ENCODE measurements around the gene SPG21.

Gene SPG21

DNA sequence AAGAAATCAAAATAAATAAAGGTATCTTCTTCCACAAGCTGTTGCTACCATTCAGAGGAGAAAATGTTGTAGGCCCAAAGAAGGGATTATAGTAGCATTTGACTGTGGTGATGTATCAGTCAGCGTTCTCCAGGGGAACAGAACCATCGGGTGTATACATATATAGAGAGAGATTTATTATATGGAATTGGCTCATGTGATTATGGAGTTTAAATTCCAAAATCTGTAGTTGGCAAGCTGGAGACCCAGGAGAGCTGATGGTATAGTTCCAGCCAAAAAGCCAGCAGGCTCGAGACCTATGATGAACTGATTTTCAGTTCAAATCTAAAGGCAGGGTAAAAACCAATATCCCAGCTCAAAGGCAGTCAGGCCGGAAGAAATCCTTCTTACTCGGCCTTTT, 7.4 kb upstream of the SPG21 start:
- in situ Hi-C loops (cut with MboI; ENCODE audit: low sequenced_read_pairs): no loop called here

DNA sequence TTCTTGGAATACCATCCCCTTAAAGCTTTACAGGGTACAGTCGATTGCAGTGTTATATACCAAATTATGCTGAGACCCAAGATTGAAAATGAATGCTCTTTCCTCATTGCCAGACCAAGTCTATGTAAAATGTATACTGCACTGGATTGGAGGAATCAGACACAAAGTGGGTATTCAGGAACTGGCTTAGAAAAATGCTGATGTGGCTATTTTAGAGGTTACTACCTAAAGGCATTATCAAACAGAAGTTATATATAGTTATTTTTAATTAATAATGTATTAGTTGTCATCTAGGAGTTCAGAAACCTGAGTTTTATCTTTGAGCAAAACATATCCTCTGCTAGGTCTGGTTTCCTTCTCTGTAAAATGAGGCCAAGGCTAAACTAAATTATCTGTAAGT, 3.6 kb upstream of the SPG21 start:
- in situ Hi-C loops (cut with MboI; ENCODE audit: low sequenced_read_pairs): no loop called here

DNA sequence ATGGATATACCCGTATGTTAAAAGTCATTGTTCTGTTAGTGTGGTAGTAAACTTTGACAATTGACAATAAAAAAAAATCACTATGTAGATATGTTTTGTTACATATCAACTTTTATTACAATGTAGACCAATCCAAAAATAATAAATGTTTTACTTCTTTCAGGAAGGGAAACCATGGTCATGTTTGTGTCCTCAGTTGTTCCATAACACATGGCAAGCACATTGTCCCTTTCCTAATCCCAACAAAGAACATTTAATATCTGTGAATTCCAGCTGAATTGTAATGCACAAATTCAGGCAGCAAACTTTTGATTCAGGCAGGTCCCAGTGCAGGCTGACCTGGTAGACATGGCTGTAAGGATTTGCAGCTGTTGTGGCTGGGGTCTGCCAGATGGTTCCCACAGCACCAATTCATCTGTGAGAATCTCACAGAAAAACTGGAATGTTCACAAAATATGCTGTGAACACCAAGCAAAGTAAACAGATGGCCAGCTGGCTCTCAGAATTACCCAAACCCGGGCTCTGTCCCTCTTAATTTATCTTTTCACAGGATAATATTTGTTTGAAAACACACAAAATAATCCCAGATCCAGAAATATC, 1.9 kb upstream of the SPG21 start:
- in situ Hi-C loops (cut with MboI; ENCODE audit: low sequenced_read_pairs): no loop called here

GRCh38 chr15:64990168-64990470, 405 bp upstream of the SPG21 start:
- in situ Hi-C loops (cut with MboI; ENCODE audit: low sequenced_read_pairs): no loop called here

GRCh38 chr15:64987136-64987535, 2.6 kb downstream of the SPG21 start:
- in situ Hi-C loops (cut with MboI; ENCODE audit: low sequenced_read_pairs): no loop called here

DNA sequence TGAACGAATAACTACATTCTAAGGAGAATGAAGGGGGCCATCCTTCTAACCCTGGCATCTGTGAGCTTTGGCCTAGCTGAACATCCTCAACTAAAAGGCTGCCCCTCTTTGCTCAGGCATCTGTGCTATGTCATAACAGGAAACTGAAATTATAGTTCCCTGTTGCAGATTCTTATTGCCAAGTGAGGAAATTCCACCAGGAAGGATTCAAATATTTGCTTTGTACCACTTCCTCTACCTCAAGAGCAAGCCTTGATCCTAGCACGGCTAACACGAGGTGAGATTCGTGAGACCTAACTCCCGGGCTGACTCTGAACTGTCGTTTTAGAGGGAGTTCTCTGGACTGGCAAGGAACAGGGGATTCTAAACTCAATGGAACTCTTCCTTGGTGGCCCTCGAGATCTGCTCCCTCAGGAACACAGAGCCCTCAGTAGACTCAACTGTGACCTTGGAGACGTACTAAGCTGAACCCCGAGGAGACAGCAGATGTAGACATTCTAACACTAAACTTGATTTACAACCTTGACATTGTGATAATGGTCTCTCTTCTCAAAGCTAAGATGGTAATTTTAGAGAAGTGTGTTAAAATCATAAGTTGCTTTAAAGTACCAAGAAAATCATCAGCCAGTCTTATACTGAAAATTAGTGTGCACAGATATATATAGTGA, 4.2 kb downstream of the SPG21 start:
- in situ Hi-C loops (cut with MboI; ENCODE audit: low sequenced_read_pairs): no loop called here

DNA sequence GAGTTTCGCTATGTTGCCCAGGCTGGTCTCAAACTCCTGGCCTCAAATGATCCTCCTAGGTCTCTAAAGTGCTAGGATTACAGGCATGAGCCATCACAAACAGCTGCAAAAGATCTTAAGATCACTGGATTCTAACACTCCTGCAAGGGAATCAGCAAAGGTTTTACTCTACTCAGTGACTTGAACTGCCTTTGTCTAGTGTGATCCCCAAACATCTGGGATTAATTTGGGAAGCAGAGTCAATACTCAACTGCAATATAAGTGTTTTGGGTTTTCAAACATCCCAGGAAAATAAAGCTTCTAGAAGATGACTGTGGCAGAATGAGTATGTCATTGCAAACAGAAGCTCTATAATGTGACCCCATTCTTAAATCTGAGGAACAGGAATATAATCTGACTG, 7.2 kb downstream of the SPG21 start:
- in situ Hi-C loops (cut with MboI; ENCODE audit: low sequenced_read_pairs): no loop called here

DNA sequence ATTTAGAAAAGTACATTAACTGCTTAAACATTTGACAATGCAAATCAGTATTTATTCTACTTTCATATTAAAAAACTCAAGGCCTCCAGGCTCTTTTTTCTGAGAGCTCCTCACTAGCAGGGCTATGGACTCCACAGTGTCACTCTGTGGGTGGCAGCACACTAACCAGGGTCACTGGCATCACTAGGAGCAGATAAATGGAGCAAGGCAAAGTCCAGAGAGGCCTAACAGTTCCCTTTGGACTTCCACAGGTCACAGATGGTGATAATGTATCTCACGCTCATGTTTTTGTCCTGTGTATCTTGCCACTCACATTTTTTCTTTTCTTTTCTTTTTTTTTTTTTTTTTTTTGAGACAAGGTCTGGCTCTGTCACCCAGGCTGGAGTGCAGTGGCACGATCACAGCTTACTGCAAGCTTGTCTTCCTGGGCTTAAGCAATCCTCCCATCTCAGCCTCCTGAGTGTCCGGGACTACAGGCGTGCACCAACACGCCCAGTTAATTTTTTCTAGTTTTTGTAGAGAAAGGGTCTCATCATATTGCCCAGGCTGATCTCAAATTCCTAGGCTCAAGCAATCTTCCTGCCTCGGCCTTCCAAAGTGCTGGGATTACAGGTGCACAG, 7.8 kb downstream of the SPG21 start:
- in situ Hi-C loops (cut with MboI; ENCODE audit: low sequenced_read_pairs): no loop called here

DNA sequence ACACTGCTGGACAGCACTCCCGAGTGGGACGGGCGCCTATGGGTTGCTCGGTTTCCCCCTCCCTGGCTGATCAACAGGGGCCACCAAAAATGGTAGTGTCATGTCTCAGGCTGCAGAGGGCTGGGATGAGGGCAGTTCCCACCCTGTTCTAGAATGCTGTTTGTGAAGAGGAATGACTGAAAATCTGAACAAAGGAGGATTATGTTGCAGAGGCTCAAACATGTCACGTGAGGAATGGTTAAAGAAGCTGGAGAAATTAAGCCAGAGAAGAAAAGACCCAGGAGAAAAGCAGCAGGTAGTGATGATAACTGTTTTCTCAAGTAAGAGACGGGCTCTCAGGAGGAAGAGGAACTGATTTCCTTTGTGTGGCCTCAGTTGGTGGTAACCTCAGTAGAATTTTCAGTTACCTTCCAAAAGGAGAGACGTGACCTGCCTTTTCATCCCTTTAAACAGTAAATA, 10.4 kb downstream of the SPG21 start:
- in situ Hi-C loops (cut with MboI; ENCODE audit: low sequenced_read_pairs): no loop called here

- in situ Hi-C loops (cut with MboI; ENCODE audit: low sequenced_read_pairs): no loop called here
These were observed 14.3 kb downstream of the SPG21 start for GRCh38 chr15:64975390-64975789.

- in situ Hi-C loops (cut with MboI; ENCODE audit: low sequenced_read_pairs): no loop called here
These were observed 19.0 kb downstream of the SPG21 start for GRCh38 chr15:64970698-64971097.

DNA sequence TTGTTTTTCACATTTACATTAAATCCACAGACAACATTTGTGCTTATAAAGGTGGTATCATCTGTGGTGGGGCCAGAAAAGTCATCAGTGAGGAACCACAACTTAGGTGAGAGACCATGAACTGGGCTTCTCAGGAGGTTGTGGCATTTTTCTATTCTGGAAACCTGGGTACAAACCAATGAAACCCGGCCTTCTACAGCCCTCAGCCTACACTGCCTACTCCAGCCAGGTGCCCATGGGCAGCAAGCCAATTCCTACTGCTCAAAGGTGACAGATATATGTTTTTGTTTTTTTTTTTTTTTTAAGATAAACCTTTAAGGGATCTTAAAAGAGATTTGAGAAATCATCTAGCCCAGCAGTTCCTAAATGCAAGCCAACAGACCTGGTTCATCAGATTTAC, 20.3 kb downstream of the SPG21 start:
- in situ Hi-C loops (cut with MboI; ENCODE audit: low sequenced_read_pairs): no loop called here

GRCh38 chr15:64961013-64961412, 28.7 kb downstream of the SPG21 start:
- in situ Hi-C loops (cut with MboI; ENCODE audit: low sequenced_read_pairs): no loop called here

DNA sequence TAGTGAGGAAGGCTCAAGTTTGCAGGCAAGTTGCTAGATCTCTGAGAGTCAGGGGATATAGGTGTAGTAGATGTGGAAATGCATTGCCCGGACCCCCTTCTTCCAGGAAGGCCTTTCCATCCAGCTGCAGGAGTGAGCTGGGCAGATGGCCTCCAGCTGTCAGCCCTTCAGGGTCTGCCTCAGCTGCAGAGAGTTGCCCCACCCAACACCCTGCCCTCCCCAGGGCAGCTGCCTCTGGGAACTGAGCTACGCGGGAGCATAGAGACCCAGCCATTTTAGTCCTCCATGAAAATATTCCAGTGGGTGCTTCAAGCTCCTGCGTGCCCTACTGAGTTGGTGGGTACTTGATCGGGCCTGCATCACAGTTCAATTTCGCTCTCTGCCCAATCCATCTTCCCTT, 29.6 kb downstream of the SPG21 start:
- in situ Hi-C loops (cut with MboI; ENCODE audit: low sequenced_read_pairs): no loop called here

DNA sequence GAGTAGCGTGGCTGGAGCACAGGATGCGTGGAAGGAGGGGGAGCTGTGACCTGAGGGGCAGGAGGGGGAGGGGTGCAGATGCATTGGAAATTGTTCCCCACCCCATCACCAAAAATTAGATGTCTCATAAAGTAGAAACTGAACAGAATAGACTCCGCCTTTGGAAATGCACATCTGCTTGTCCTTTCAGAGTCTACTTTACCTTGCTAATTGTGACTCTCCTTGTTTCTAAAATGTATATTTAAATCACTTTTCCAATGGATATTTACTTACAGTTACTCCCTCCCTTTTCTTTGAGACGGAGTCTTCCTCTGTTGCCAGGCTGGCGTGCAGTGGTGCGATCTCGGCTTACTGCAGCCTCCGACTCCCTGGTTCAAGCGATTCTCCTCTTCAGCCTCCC, 30.6 kb downstream of the SPG21 start:
- in situ Hi-C loops (cut with MboI; ENCODE audit: low sequenced_read_pairs): no loop called here

DNA sequence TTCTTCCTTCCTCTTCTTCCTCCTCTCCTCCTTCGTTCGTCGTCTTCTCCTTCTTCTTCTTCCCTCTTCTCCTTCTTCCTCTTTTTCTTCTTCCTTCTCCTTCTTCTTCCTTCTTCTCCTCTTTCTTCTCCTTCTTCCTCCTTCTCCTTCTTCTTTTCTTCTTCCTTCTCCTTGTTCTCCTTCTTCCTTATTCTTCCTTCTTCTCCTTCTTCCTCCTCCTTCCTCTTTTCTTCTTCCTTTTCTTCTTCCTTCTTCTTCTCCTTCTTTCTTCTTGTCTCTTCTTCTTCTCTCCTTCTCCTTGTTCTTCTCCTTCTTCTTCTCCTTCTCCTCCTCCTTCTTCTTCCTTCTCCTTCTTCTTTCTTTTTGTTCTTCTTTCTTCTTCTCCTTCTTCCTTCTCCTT, 35.3 kb downstream of the SPG21 start:
- in situ Hi-C loops (cut with MboI; ENCODE audit: low sequenced_read_pairs): no loop called here

GRCh38 chr15:64951777-64952418, 37.8 kb downstream of the SPG21 start:
- in situ Hi-C loops (cut with MboI; ENCODE audit: low sequenced_read_pairs): no loop called here

DNA sequence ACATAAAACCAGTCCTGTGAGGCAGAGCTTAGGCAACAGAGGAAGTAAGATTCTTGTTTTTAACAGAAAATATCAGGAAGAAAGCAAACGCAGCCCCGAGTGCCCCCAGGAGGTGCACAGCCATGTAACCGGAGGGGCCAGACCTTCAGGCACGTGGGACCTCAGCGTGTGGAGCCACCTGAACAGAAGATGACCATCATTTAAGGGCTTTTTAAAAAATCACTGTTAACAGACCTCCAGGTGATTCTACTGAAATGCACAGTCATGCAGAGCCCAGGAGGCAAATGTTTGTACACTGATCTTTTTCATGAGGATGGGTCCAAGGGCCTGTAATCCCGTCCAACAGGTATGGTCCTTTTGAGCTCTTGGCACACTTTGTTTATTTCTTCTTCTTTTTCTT, 38.8 kb downstream of the SPG21 start:
- in situ Hi-C loops (cut with MboI; ENCODE audit: low sequenced_read_pairs): no loop called here

DNA sequence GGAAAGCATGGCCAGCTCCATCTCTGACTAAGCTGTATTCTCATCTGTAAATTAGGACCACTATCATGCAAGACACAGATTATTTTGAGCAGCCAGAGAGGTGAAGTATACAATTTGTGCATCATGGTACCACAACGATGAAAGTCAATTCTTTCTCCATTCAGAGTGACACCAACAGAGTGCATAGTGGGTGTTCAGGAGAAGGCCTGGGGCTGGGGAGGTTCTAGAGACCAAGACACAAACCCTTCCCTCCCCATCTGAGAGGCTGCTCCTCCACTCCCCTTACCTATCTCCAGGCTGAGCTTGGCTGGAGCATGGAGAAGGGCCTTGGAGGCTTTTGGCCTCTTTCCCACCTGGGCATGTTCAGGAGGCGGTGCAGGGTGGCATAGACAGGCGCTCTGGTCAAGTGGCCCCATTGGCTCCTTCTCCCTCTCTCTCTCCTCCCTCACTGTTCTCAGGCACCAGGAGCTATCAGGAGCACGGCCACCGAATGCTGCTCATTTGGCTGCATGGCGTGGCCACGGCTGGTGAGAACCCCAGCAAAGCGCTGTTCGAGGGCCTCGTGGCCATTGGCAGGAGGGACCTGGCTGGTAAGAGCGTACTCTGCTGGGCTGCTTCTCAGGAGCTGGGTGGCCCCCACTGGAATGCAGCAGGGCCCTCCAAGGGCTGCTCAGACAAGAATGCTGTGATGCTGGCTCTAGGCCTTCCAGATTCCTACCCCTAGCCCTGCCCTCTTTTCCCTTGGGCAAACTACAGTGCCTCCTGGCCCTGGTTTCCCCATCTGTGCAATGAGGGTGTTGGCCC, 40.1 kb downstream of the SPG21 start:
- in situ Hi-C loops (cut with MboI; ENCODE audit: low sequenced_read_pairs): no loop called here

DNA sequence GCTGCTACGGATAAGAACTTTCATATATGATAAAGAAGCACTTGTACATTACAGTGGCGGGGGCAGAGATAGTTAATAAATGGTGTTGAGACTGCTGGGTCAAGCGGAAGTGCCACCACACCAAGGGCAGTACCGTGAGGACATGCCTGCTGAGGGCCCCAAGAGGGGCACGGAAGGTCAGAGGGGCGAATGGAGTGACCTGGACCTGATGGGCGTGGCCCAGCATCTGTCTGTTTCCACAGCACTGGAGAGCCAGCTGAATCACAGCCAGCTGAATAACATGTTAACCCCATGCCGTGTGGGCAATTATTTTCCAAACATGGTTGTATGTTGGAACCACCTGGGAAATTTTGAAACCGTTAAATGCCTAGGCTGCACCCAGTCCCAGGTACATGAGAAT, 40.8 kb downstream of the SPG21 start:
- in situ Hi-C loops (cut with MboI; ENCODE audit: low sequenced_read_pairs): no loop called here

DNA sequence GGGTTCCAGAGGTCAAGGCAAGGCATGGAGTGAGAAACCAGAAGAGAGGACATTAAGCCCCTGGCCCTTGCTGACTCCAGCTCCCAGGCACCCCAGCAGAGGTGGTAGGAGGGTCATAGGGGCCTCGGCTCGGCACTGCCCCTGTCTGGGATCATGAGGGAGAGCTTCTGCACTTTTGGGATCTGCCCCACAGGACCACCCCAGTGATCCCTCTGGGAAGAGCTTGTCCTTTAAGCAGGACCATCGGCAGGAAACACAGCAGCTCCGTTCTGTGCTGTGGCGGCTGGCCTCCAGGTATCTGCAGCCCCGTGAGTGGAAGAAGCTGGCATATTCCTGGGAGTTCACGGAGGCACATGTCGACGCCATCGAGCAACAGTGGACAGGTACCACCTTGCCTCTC, 42.5 kb downstream of the SPG21 start:
- in situ Hi-C loops (cut with MboI; ENCODE audit: low sequenced_read_pairs): no loop called here
